Activated CD4-positive, alpha-beta T cell treated with anti-CD3 and anti-CD28 coated beads, Interleukin-2, amount 10 ng/mL, durations not matched to agents 7 days and 5 days (primary cell): ENCODE results near the gene ZNF487. TPM values are rescaled to one million over a fixed set of nuclear protein-coding genes. Genes with fewer than 3 reads are reported as not detected.
"Not testable (repeated sequence)": the region's sequence is repeated elsewhere in the genome, so short reads cannot be mapped to it uniquely, and the experiment has no call there.

Source experiments
- CTCF ChIA-PET: fragments of 350-600 bp; sonication (Branson Sonifier 250); formaldehyde crosslinking; loops from one replicate; lab custom pipeline; 2021; ENCODE audit warnings: antibody characterized with exemption; lab: Charles Lee
- POLR2A ChIA-PET: fragments of 350-600 bp; sonication (Branson Sonifier 250); formaldehyde crosslinking; loops from one replicate; lab custom pipeline; 2021; ENCODE audit warnings: antibody characterized with exemption; lab: Charles Lee
- DNase-seq: peaks from one replicate; pipeline ENCODE4 v3.0.0-alpha.2; 2020
- H3K27ac Mint-ChIP-seq: one replicate; pipeline ENCODE4 v1.8.0; 2021; ENCODE audit warnings: mild to moderate bottlenecking, moderate library complexity, mixed read lengths
- H3K27me3 Mint-ChIP-seq: one replicate; pipeline ENCODE4 v1.8.0; 2021; ENCODE audit warnings: mixed read lengths
- H3K36me3 Mint-ChIP-seq: one replicate; pipeline ENCODE4 v1.8.0; 2021; ENCODE audit warnings: low read depth, mixed read lengths
- H3K4me1 Mint-ChIP-seq: one replicate; pipeline ENCODE4 v1.8.0; 2021; ENCODE audit warnings: mixed read lengths
- H3K4me3 Mint-ChIP-seq: one replicate; pipeline ENCODE4 v1.8.0; 2021; ENCODE audit warnings: mild to moderate bottlenecking, moderate library complexity, mixed read lengths
- H3K9me3 Mint-ChIP-seq: one replicate; pipeline ENCODE4 v1.8.0; 2021; ENCODE audit warnings: mixed read lengths
- total RNA-seq, 2 experiments: library from RNA; stranded (reverse); gene quantifications; one replicate each; pipeline ENCODE4 v1.2.3, GENCODE V29; 2021

The ZNF487 gene
- total RNA-seq, 2 experiments from 2014 or later, result 3.8 to 5.6 TPM

GRCh38 chr10:43446219-43447017, 9.5 kb downstream of the ZNF487 start:
- H3K27ac Mint-ChIP-seq, H3K27me3 Mint-ChIP-seq, H3K9me3 Mint-ChIP-seq, H3K4me3 Mint-ChIP-seq, DNase-seq, POLR2A ChIA-PET: not testable (repeated sequence)
- CTCF ChIA-PET, result interaction anchor here (1.8 kb wide), 1 partner anchor 14 kb away, joined by 4 read pairs; no protein-coding TSS in a partner anchor
- H3K4me1 Mint-ChIP-seq, result peaks cover 21% of the 10 kb centered on the region
- H3K36me3 Mint-ChIP-seq, result peaks cover 30% of the 10 kb centered on the region

- CTCF ChIA-PET, result interaction anchor here (0.6 to 1.5 kb wide), 6 partner anchors 11 to 301 kb away, joined by 3 to 8 read pairs (median 4); partner anchors contain the start of gene ZNF487
- H3K9me3 Mint-ChIP-seq, result peaks cover 8% of the 10 kb centered on the region
Measured at GRCh38 chr10:43448742-43449141, 11.8 kb downstream of the ZNF487 start.

GRCh38 chr10:43452356-43452914, 15.5 kb downstream of the ZNF487 start:
- Mint-ChIP-seq H3K4me1 (peaks cover 51% of the 10 kb centered on the region), H3K27me3 (no peaks in the 10 kb centered on the region), H3K4me3 (peak overlapping the region; percentile 35), H3K9me3 (peaks cover 4% of the 10 kb centered on the region), H3K27ac (peak overlapping the region; percentile 97), H3K36me3 (peaks cover 20% of the 10 kb centered on the region)
- ChIA-PET POLR2A (interaction anchor here (0.6 kb wide), 2 partner anchors 13 to 24 kb away, joined by 3 read pairs; no protein-coding TSS in a partner anchor), CTCF (interaction anchor here (0.7 kb wide), 1 partner anchor 197 kb away, joined by 3 read pairs; no protein-coding TSS in a partner anchor)
- DNase-seq, result no peak

More at GRCh38 chr10:43448742-43449141, 11.8 kb downstream of the ZNF487 start:
- H3K36me3 Mint-ChIP-seq, result peaks cover 34% of the 10 kb centered on the region
- no peak overlapping the region for H3K4me3 Mint-ChIP-seq
- H3K27ac Mint-ChIP-seq, result no peak overlapping the region
- peaks cover 43% of the 10 kb centered on the region for H3K4me1 Mint-ChIP-seq
- DNase-seq, result no peak
- no peaks in the 10 kb centered on the region for H3K27me3 Mint-ChIP-seq
- POLR2A ChIA-PET, result no interaction called here

- no peak for DNase-seq
- H3K27ac Mint-ChIP-seq, result peak overlapping the region; percentile 97
- CTCF ChIA-PET, result no interaction called here
- H3K9me3 Mint-ChIP-seq, result no peaks in the 10 kb centered on the region
- H3K27me3 Mint-ChIP-seq, result no peaks in the 10 kb centered on the region
- H3K4me1 Mint-ChIP-seq, result peaks cover 54% of the 10 kb centered on the region
- POLR2A ChIA-PET, result no interaction called here
- H3K4me3 Mint-ChIP-seq, result peak overlapping the region; percentile 35
- H3K36me3 Mint-ChIP-seq, result peaks cover 17% of the 10 kb centered on the region
Measured at GRCh38 chr10:43453266-43453831, 16.4 kb downstream of the ZNF487 start.

- DNase-seq, POLR2A ChIA-PET, H3K9me3 Mint-ChIP-seq, H3K27me3 Mint-ChIP-seq: not testable (repeated sequence)
- H3K36me3 Mint-ChIP-seq, result peaks cover 17% of the 10 kb centered on the region
- CTCF ChIA-PET, result interaction anchor here (0.7 to 1.0 kb wide), 2 partner anchors 14 to 88 kb away, joined by 3 read pairs; no protein-coding TSS in a partner anchor
- peak overlapping the region; percentile 99 for H3K27ac Mint-ChIP-seq
- peak overlapping the region; percentile 86 for H3K4me3 Mint-ChIP-seq
- H3K4me1 Mint-ChIP-seq, result peaks cover 60% of the 10 kb centered on the region
Measured at GRCh38 chr10:43454025-43454424, 17.1 kb downstream of the ZNF487 start.

- peak overlapping the region; percentile 13 for H3K4me3 Mint-ChIP-seq
- H3K27ac Mint-ChIP-seq, result peak overlapping the region; percentile 99
- H3K27me3 Mint-ChIP-seq, POLR2A ChIA-PET, H3K9me3 Mint-ChIP-seq, DNase-seq: not testable (repeated sequence)
- CTCF ChIA-PET, result interaction anchor here (1.3 kb wide), 1 partner anchor 156 kb away, joined by 3 read pairs; no protein-coding TSS in a partner anchor
- H3K36me3 Mint-ChIP-seq, result peaks cover 17% of the 10 kb centered on the region
- H3K4me1 Mint-ChIP-seq, result peaks cover 59% of the 10 kb centered on the region
Measured at GRCh38 chr10:43456561-43456960, 19.6 kb downstream of the ZNF487 start.

- H3K27me3 Mint-ChIP-seq, result no peaks in the 10 kb centered on the region
- DNase-seq, result no peak
- no peaks in the 10 kb centered on the region for H3K9me3 Mint-ChIP-seq
- no peak overlapping the region for H3K27ac Mint-ChIP-seq
- ChIA-PET POLR2A (no interaction called here), CTCF (interaction anchor here (0.8 to 2.0 kb wide), 3 partner anchors 22 to 254 kb away, joined by 3 to 9 read pairs (median 4); partner anchors contain the start of gene ZNF487)
- H3K4me1 Mint-ChIP-seq, result peaks cover 48% of the 10 kb centered on the region
- H3K4me3 Mint-ChIP-seq, result no peak overlapping the region
- peaks cover 14% of the 10 kb centered on the region for H3K36me3 Mint-ChIP-seq
Measured at GRCh38 chr10:43458227-43458626, 21.3 kb downstream of the ZNF487 start.

- Mint-ChIP-seq H3K4me3 (no peak overlapping the region), H3K4me1 (peaks cover 19% of the 10 kb centered on the region), H3K27ac (no peak overlapping the region), H3K27me3 (no peaks in the 10 kb centered on the region), H3K9me3 (no peaks in the 10 kb centered on the region), H3K36me3 (no peaks in the 10 kb centered on the region)
- CTCF ChIA-PET, result interaction anchor here (0.6 to 1.3 kb wide), 4 partner anchors 163 to 260 kb away, joined by 3 to 4 read pairs (median 3); no protein-coding TSS in a partner anchor
- DNase-seq, result peak; percentile 78
- POLR2A ChIA-PET, result no interaction called here
Measured at GRCh38 chr10:43461950-43462349, 25.0 kb downstream of the ZNF487 start.

GRCh38 chr10:43465086-43465735, 28.3 kb downstream of the ZNF487 start:
- H3K4me1 Mint-ChIP-seq, DNase-seq, CTCF ChIA-PET, H3K27ac Mint-ChIP-seq, H3K9me3 Mint-ChIP-seq, POLR2A ChIA-PET, H3K27me3 Mint-ChIP-seq, H3K4me3 Mint-ChIP-seq, H3K36me3 Mint-ChIP-seq: not testable (repeated sequence)

GRCh38 chr10:43465736-43466120, 28.8 kb downstream of the ZNF487 start:
- H3K9me3 Mint-ChIP-seq, DNase-seq, H3K4me3 Mint-ChIP-seq, H3K27me3 Mint-ChIP-seq, POLR2A ChIA-PET, H3K4me1 Mint-ChIP-seq, H3K36me3 Mint-ChIP-seq, H3K27ac Mint-ChIP-seq, CTCF ChIA-PET: not testable (repeated sequence)

- no peak for DNase-seq
Measured at GRCh38 chr10:43471146-43471545, 34.2 kb downstream of the ZNF487 start.

GRCh38 chr10:43471935-43472720, 35.2 kb downstream of the ZNF487 start:
- H3K4me3 Mint-ChIP-seq, result no peak overlapping the region
- H3K4me1 Mint-ChIP-seq, result no peaks in the 10 kb centered on the region
- no peak for DNase-seq
- ChIA-PET CTCF (no interaction called here), POLR2A (no interaction called here)
- peaks cover 4% of the 10 kb centered on the region for H3K36me3 Mint-ChIP-seq
- H3K9me3 Mint-ChIP-seq, result no peaks in the 10 kb centered on the region
- no peaks in the 10 kb centered on the region for H3K27me3 Mint-ChIP-seq
- no peak overlapping the region for H3K27ac Mint-ChIP-seq

More at GRCh38 chr10:43471146-43471545, 34.2 kb downstream of the ZNF487 start:
- H3K4me3 Mint-ChIP-seq, result no peak overlapping the region
- CTCF ChIA-PET, result no interaction called here
- no peak overlapping the region for H3K27ac Mint-ChIP-seq
- H3K4me1 Mint-ChIP-seq, result no peaks in the 10 kb centered on the region
- H3K27me3 Mint-ChIP-seq, result no peaks in the 10 kb centered on the region
- no peaks in the 10 kb centered on the region for H3K9me3 Mint-ChIP-seq
- no peaks in the 10 kb centered on the region for H3K36me3 Mint-ChIP-seq
- POLR2A ChIA-PET, result no interaction called here
